K562 (cell line): ENCODE measurements around the gene MALRD1. TPM values are rescaled to one million over a fixed set of nuclear protein-coding genes. Genes with fewer than 3 reads are reported as not detected.

ENCODE experiments used
- ATAC-seq: fragments of 200-7000 bp; cut with Tn5 transposase; 3 replicates; pipeline ENCODE4 v1.9.1; 2020; ENCODE audit warnings: moderate library complexity
- BruUV-seq: library from RNA; stranded (reverse); fragments of 400-500 nt; replicated peaks from 2 replicates; lab custom pipeline; 2021; lab: Mats Ljungman, UMichigan
- CTCF ChIA-PET: fragments of 300-600 bp; formaldehyde crosslinking; extraction: SDS; loops from one replicate; lab custom pipeline; 2021; ENCODE audit warnings: low intra/inter-chr PET ratio; lab: Yijun Ruan, JAX
- POLR2A ChIA-PET: fragments of 300-600, 350-650 bp; sonication (Branson Sonifier 250); formaldehyde crosslinking; extraction: SDS; loops from one replicate; lab custom pipeline; 2021; ENCODE audit warnings: antibody characterized with exemption, inconsistent platforms; lab: Yijun Ruan, JAX
- DNase-seq, 4 experiments: peaks; one replicate each; pipeline versions ENCODE4 v3.0.0 to v3.0.0-alpha.2; 2011 to 2018; ENCODE audit warnings: low spot score in 3 of 4, mixed read lengths in 3 of 4; ENCODE audit errors: extremely low read depth in 1 of 4
- FAIRE-seq: peaks from 2 replicates; lab custom pipeline; 2011; peaks lifted over from hg19 to GRCh38; lab: Jason Lieb, UNC
- H2AFZ ChIP-seq: 2 replicates; pipeline ENCODE4 v1.6.0; 2011; ENCODE audit warnings: low read depth, low read length, control low read depth, inconsistent platforms
- H3K27ac ChIP-seq: fragments of 200-600 bp; 3 replicates; pipeline ENCODE4 v1.8.0; 2011; ENCODE audit warnings: low read depth, mild to moderate bottlenecking, control low read depth, inconsistent platforms, low read length, moderate library complexity, mixed read lengths; ENCODE audit errors: extremely low read depth
- H3K27me3 ChIP-seq, 2 experiments: fragments of 300-600 bp in 1 of 2; 2 replicates in 1 of 2; 3 replicates in 1 of 2; pipeline versions ENCODE4 v1.6.0 to v1.8.0; 2011; ENCODE audit warnings: inconsistent platforms in 2 of 2, low read length in 2 of 2, mild to moderate bottlenecking in 1 of 2, mixed read lengths in 1 of 2, moderate library complexity in 1 of 2; ENCODE audit not compliant: control insufficient read depth in 2 of 2, insufficient read depth in 2 of 2
- H3K36me3 ChIP-seq: fragments of 300-600 bp; 3 replicates; pipeline ENCODE4 v1.8.0; 2011; ENCODE audit warnings: mild to moderate bottlenecking, low read length, inconsistent platforms; ENCODE audit not compliant: control insufficient read depth, insufficient read depth
- H3K4me1 ChIP-seq, 2 experiments: fragments of 200-600 bp in 1 of 2; replicated peaks in 1 of 2; 2 replicates in 1 of 2; 3 replicates in 1 of 2; pipeline versions ENCODE4 v1.5.1 to v1.8.0; 2011; ENCODE audit warnings: inconsistent platforms in 2 of 2, low read length in 2 of 2, mild to moderate bottlenecking in 1 of 2, mixed read lengths in 1 of 2, moderate library complexity in 1 of 2; ENCODE audit not compliant: control insufficient read depth in 2 of 2, insufficient read depth in 2 of 2
- H3K4me2 ChIP-seq: 2 replicates; pipeline ENCODE4 v1.6.1; 2011; ENCODE audit warnings: low read length, control low read depth, inconsistent platforms, mixed read lengths; ENCODE audit not compliant: insufficient read depth
- H3K4me3 ChIP-seq: fragments of 200-600 bp; sonication (generic), shearing (Covaris generic); 2 replicates; pipeline ENCODE4 v1.5.1; 2016; ENCODE audit warnings: control low read depth, inconsistent platforms
- H3K79me2 ChIP-seq: fragments of 200-600 bp; 3 replicates; pipeline ENCODE4 v1.8.0; 2011; ENCODE audit warnings: low read length, inconsistent platforms; ENCODE audit not compliant: control insufficient read depth, insufficient read depth
- H3K9ac ChIP-seq, 2 experiments: 2 replicates each; pipeline versions ENCODE4 v1.6.0 to v1.6.1; 2011; ENCODE audit warnings: low read depth in 2 of 2, low read length in 2 of 2, control low read depth in 1 of 2, inconsistent platforms in 1 of 2, mild to moderate bottlenecking in 1 of 2, mixed read lengths in 1 of 2; ENCODE audit not compliant: insufficient read depth in 1 of 2
- H3K9me1 ChIP-seq: one replicate; pipeline ENCODE4 v1.6.0; 2011; ENCODE audit warnings: inconsistent platforms, mild to moderate bottlenecking, low read length, moderate library complexity; ENCODE audit not compliant: control insufficient read depth, insufficient read depth
- H3K9me3 ChIP-seq: replicated peaks from 2 replicates; pipeline ENCODE4 v1.5.1; 2011; ENCODE audit warnings: low read depth, low read length, inconsistent platforms; ENCODE audit not compliant: control insufficient read depth, insufficient read depth
- H4K20me1 ChIP-seq: replicated peaks from 2 replicates; pipeline ENCODE4 v1.6.1; 2011; ENCODE audit warnings: low read length, inconsistent platforms, mixed read lengths; ENCODE audit not compliant: control insufficient read depth, insufficient read depth
- BRF1 ChIP-seq: IDR thresholded peaks from 3 replicates; pipeline ENCODE4 v1.6.1; 2011; ENCODE audit warnings: borderline replicate concordance, mild to moderate bottlenecking; ENCODE audit not compliant: insufficient read length; ENCODE audit errors: extremely low read depth
- CEBPZ ChIP-seq: fragments of 150-350 bp; IDR thresholded peaks from 2 replicates; pipeline ENCODE4 v1.6.1; 2014; ENCODE audit warnings: low read depth, mild to moderate bottlenecking, low read length, borderline replicate concordance
- DACH1 ChIP-seq: fragments of 450-650 bp; IDR thresholded peaks from 2 replicates; pipeline ENCODE4 v1.6.1; 2018; ENCODE audit not compliant: partially characterized antibody
- GMEB1 ChIP-seq: fragments of 250-450 bp; sonication (Bioruptor Pico); IDR thresholded peaks from 2 replicates; pipeline ENCODE4 v1.4.0; 2020; ENCODE audit warnings: mild to moderate bottlenecking
- MEIS2 ChIP-seq: fragments of 450-650 bp; IDR thresholded peaks from 2 replicates; pipeline ENCODE4 v1.6.1; 2014; ENCODE audit warnings: mild to moderate bottlenecking; ENCODE audit not compliant: partially characterized antibody
- WGBS: fragments of 100-300 bp; shearing (Covaris generic); methylation state at CpG from one replicate; pipeline ENCODE4 v1.1.6; 2016; ENCODE audit warnings: low coverage, mixed read lengths; ENCODE audit not compliant: insufficient coverage; ENCODE audit errors: missing lambda C conversion rate; 5-methylcytosine and 5-hydroxymethylcytosine counted together
- in situ Hi-C: fragments of 300-500 bp; cut with MboI; formaldehyde crosslinking; loops from 4 replicates; pipeline ENCODE4 v1.15.0; 2018; ENCODE audit warnings: inconsistent platforms, mixed read lengths
- intact Hi-C: fragments of 100-400 bp; cut with micrococcal nuclease; formaldehyde crosslinking; loops from 2 replicates; pipeline ENCODE4 v1.14.2; 2022
- polyA plus RNA-seq, 8 experiments: library from polyadenylated mRNA; depleted of rRNA in 4 of 8; stranded (reverse) in 5 of 8; unstranded in 3 of 8; fragments of >200 nt; fragmentation: Nextera tagmentation in 2 of 8; fragmentation: Illumina TruSeq in 1 of 8; extraction: Ambion mirVana in 2 of 8; extraction: Trizol in 1 of 8; gene quantifications; 2 replicates each; pipeline versions ENCODE4 v1.2.1 to v1.2.3, GENCODE V29; 2011 to 2014; ENCODE audit warnings: inconsistent platforms in 1 of 8, missing spikeins in 1 of 8
- total RNA-seq, 7 experiments: library from RNA; depleted of rRNA in 6 of 7; stranded (reverse); fragments of >200 nt in 6 of 7; fragmentation: Illumina TruSeq in 2 of 7; extraction: Trizol in 2 of 7; gene quantifications; 2 replicates each; pipeline versions ENCODE4 v1.2.1 to v1.2.3, GENCODE V29; 2011 to 2021; ENCODE audit warnings: low replicate concordance in 1 of 7

MALRD1 gene
- total and polyA plus RNA-seq, 9 of the 15 experiments (the other 6 are each of a cell fraction or from before 2014, with no cell fraction given): not detected

- no peaks in the 10 kb centered on the region for H4K20me1 ChIP-seq
- no peak overlapping the region for H3K4me2 ChIP-seq
- H3K4me1 ChIP-seq: no peaks in the 10 kb centered on the region
- H3K9ac ChIP-seq: no peak overlapping the region
- H2AFZ ChIP-seq: no peak overlapping the region
- DNase-seq (no peak), ATAC-seq (no peak), FAIRE-seq (no peak)
- WGBS: 0% methylated on average over 2 of the region's 2 CpGs
- H3K27me3 ChIP-seq: no peaks in the 10 kb centered on the region
- no TSS peak for BruUV-seq
- no peaks in the 10 kb centered on the region for H3K9me1 ChIP-seq
- no peak for TF ChIP-seq DACH1
- TF ChIP-seq MEIS2: no peak
- TF ChIP-seq BRF1: no peak
- TF ChIP-seq GMEB1 (CRISPR knock-in tag): no peak
- no peak for TF ChIP-seq CEBPZ
- H3K79me2 ChIP-seq: no peaks in the 10 kb centered on the region
- H3K4me3 ChIP-seq: no peak overlapping the region
- POLR2A ChIA-PET: no interaction called here
- no peak overlapping the region for H3K27ac ChIP-seq
- CTCF ChIA-PET: no interaction called here
- intact Hi-C loops (no loop called here), in situ Hi-C loops (no loop called here)
- H3K36me3 ChIP-seq: no peaks in the 10 kb centered on the region
- H3K9me3 ChIP-seq: no peaks in the 10 kb centered on the region
These were observed 318.6 kb downstream of the MALRD1 start for GRCh38 chr10:19367176-19367575.
